HepG2 (cell line): ENCODE data around the gene C1QTNF5. TPM values are rescaled to one million over a fixed set of nuclear protein-coding genes. Genes with fewer than 3 reads are reported as not detected.

Source experiments
- ATAC-seq: fragments of 200-7000 bp; cut with Tn5 transposase; 3 replicates; pipeline ENCODE4 v1.9.1; 2020; ENCODE audit warnings: mild to moderate bottlenecking, moderate library complexity
- BruUV-seq: library from RNA; stranded (reverse); fragments of 400-500 nt; replicated peaks from 2 replicates; lab custom pipeline; 2021; lab: Mats Ljungman, UMichigan
- CTCF ChIA-PET: fragments of 300-600 bp; formaldehyde crosslinking; extraction: SDS; loops from one replicate; lab custom pipeline; 2021; ENCODE audit warnings: low total read pairs, inconsistent platforms, low intra/inter-chr PET ratio; lab: Yijun Ruan, JAX
- POLR2A ChIA-PET: fragments of 350-600 bp; sonication (Branson Sonifier 250); formaldehyde crosslinking; loops from one replicate; lab custom pipeline; 2020; ENCODE audit warnings: antibody characterized with exemption, inconsistent platforms; lab: Yijun Ruan, JAX
- DNase-seq: peaks from one replicate; pipeline ENCODE4 v3.0.0-alpha.2; 2015; ENCODE audit warnings: low spot score
- FAIRE-seq: peaks from 3 replicates; lab custom pipeline; 2011; peaks lifted over from hg19 to GRCh38; lab: Jason Lieb, UNC
- H2AFZ ChIP-seq: one replicate; pipeline ENCODE4 v1.6.1; 2011; ENCODE audit warnings: low read length, inconsistent platforms
- H3K27ac ChIP-seq: fragments of 300-600 bp; 3 replicates; pipeline ENCODE4 v1.8.0; 2011; ENCODE audit warnings: mixed run types, mild to moderate bottlenecking, mixed read lengths, low read length, inconsistent platforms; ENCODE audit not compliant: insufficient read depth; ENCODE audit errors: extremely low read length
- H3K27me3 ChIP-seq, 2 experiments: fragments of 200-600 bp in 1 of 2; 2 replicates in 1 of 2; 3 replicates in 1 of 2; pipeline versions ENCODE4 v1.6.0 to v1.8.0; 2011; ENCODE audit warnings: low read length in 2 of 2, mild to moderate bottlenecking in 2 of 2, moderate library complexity in 2 of 2, inconsistent platforms in 1 of 2; ENCODE audit not compliant: insufficient read depth in 2 of 2, control insufficient read depth in 1 of 2
- H3K36me3 ChIP-seq, 2 experiments: fragments of 200-600 bp in 1 of 2; replicated peaks in 1 of 2; 2 replicates in 1 of 2; 3 replicates in 1 of 2; pipeline versions ENCODE4 v1.5.1 to v1.8.0; 2011; ENCODE audit warnings: low read length in 2 of 2, inconsistent platforms in 1 of 2; ENCODE audit not compliant: insufficient read depth in 2 of 2, control insufficient read depth in 1 of 2
- H3K4me1 ChIP-seq: 2 replicates; pipeline ENCODE4 v1.5.1; 2012; ENCODE audit warnings: low read length, inconsistent platforms; ENCODE audit not compliant: insufficient read depth
- H3K4me2 ChIP-seq: 2 replicates; pipeline ENCODE4 v1.6.0; 2011; ENCODE audit warnings: low read depth, low read length, inconsistent platforms
- H3K4me3 ChIP-seq, 3 experiments: fragments of 200-600 bp in 1 of 3; sonication (generic), shearing (Covaris generic) in 1 of 3; replicated peaks in 1 of 3; 2 replicates each; pipeline ENCODE4 v1.5.1; 2011 to 2016; ENCODE audit warnings: low read length in 3 of 3, inconsistent platforms in 2 of 3, low read depth in 2 of 3, mild to moderate bottlenecking in 2 of 3, control low read depth in 1 of 3, mixed read lengths in 1 of 3; ENCODE audit not compliant: insufficient read depth in 1 of 3
- H3K79me2 ChIP-seq: one replicate; pipeline ENCODE4 v1.6.1; 2011; ENCODE audit warnings: low read length, inconsistent platforms; ENCODE audit not compliant: insufficient read depth
- H3K9ac ChIP-seq: 2 replicates; pipeline ENCODE4 v1.6.0; 2011; ENCODE audit warnings: mild to moderate bottlenecking, low read depth, low read length, inconsistent platforms; ENCODE audit not compliant: insufficient read depth
- H3K9me3 ChIP-seq: 2 replicates; pipeline ENCODE4 v1.5.1; 2012; ENCODE audit warnings: mild to moderate bottlenecking, low read length
- H4K20me1 ChIP-seq: 2 replicates; pipeline ENCODE4 v1.6.0; 2011; ENCODE audit warnings: inconsistent platforms, mild to moderate bottlenecking, low read length, moderate library complexity; ENCODE audit not compliant: insufficient read depth
- GABPB1 ChIP-seq: IDR thresholded peaks from 2 replicates; pipeline ENCODE4 v1.6.1; 2016; ENCODE audit warnings: mild to moderate bottlenecking, missing genetic modification reagents, moderate library complexity, missing compliant biosample characterization
- KDM4B ChIP-seq: sonication (generic); formaldehyde crosslinking; IDR thresholded peaks from 2 replicates; pipeline ENCODE4 v1.4.0; 2020; ENCODE audit warnings: missing genetic modification reagents
- NFYB ChIP-seq: sonication (generic); formaldehyde crosslinking; IDR thresholded peaks from 2 replicates; pipeline ENCODE4 v1.4.0; 2020; ENCODE audit warnings: missing genetic modification reagents
- NR2F2 ChIP-seq: IDR thresholded peaks from 2 replicates; pipeline ENCODE4 v1.6.1; 2012; ENCODE audit warnings: low read depth, inconsistent platforms, borderline replicate concordance
- RFX1 ChIP-seq: fragments of 450-650 bp; IDR thresholded peaks from 2 replicates; pipeline ENCODE4 v1.6.1; 2017
- ZNF17 ChIP-seq: sonication (generic); formaldehyde crosslinking; IDR thresholded peaks from 2 replicates; pipeline ENCODE4 v1.5.0; 2020; ENCODE audit warnings: mild to moderate bottlenecking, missing genetic modification reagents
- ZNF496 ChIP-seq: sonication (generic); formaldehyde crosslinking; IDR thresholded peaks from 2 replicates; pipeline ENCODE4 v1.8.1; 2023; ENCODE audit warnings: mild to moderate bottlenecking, moderate library complexity, missing genetic modification reagents; ENCODE audit not compliant: insufficient replicate concordance
- ZSCAN12 ChIP-seq: sonication (generic); formaldehyde crosslinking; IDR thresholded peaks from 2 replicates; pipeline ENCODE4 v1.9.0; 2021; ENCODE audit warnings: mild to moderate bottlenecking, missing genetic modification reagents
- WGBS: methylation state at CpG from one replicate; pipeline ENCODE4 v1.1.6; 2017; ENCODE audit warnings: low lambda C conversion rate; 5-methylcytosine and 5-hydroxymethylcytosine counted together
- in situ Hi-C: cut with HindIII; loops from 2 replicates; pipeline ENCODE4 v1.10.0; 2017; ENCODE audit warnings: low pct_unique_long_range_greater_than_20kb; ENCODE audit not compliant: extremely low pct_ligation_motif_present
- intact Hi-C: fragments of 100-400 bp; cut with micrococcal nuclease; formaldehyde crosslinking; loops from one replicate; pipeline ENCODE4 v1.10.0; 2022; ENCODE audit not compliant: unreplicated experiment
- polyA plus RNA-seq, 8 experiments: library from polyadenylated mRNA; depleted of rRNA in 3 of 8; stranded (reverse) in 7 of 8; unstranded in 1 of 8; fragments of >200 nt; fragmentation: Illumina TruSeq in 4 of 8; extraction: Trizol in 4 of 8; gene quantifications; 2 replicates each; pipeline versions ENCODE4 v1.2.1 to v1.2.3, GENCODE V29; 2011 to 2016; ENCODE audit warnings: low read depth in 4 of 8, missing spikeins in 1 of 8, mixed read lengths in 1 of 8; ENCODE audit not compliant: insufficient read depth in 1 of 8
- total RNA-seq, 5 experiments: library from RNA; depleted of rRNA; stranded (reverse); fragments of >200 nt; fragmentation: Illumina TruSeq; extraction: Trizol; gene quantifications; 2 replicates each; pipeline ENCODE4 v1.2.3, GENCODE V29; 2016; ENCODE audit warnings: low read depth in 1 of 5
- TF ChIP-seq, protein P1 (sequence below): sonication (generic); formaldehyde crosslinking; IDR thresholded peaks from 2 replicates; pipeline ENCODE4 v1.8.0; 2022; ENCODE audit warnings: mild to moderate bottlenecking, missing genetic modification reagents, borderline replicate concordance

Gene C1QTNF5
- total and polyA plus RNA-seq, 2 of the 13 experiments (the other 11 are each of a cell fraction or from before 2014, with no cell fraction given), result 0.86 to 1.2 TPM

DNA sequence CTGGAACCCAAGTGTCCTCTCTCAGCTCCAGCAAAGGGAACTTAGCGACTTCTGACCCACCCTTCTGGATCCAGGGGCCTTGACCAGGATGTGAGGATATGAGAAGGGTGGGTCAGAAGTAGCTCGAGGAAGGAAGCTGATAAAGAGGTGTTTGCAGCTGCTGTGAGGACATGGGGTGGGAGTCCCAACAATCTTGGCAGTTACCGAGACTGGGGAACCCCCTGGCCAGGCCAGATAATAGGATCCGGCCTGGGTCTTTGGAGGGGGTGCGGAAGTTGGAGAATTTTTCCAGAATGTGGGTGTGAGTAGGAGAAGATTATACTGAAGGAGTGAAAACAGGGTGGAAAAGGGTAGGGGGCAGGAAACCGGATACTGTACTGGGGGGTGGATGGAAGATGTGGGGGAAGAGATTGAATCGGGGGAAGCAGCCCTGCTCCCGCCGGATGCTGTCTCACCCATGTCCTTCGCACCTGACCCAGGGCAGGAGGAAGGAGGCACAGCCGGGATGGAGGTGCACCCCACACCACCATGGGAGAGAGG, 20.9 kb downstream of the C1QTNF5 start:
- peaks cover 0 to 9% of the 10 kb centered on the region in 2 experiments; a peak in 2 of 5 replicates for H3K27me3 ChIP-seq
- no TSS peak for BruUV-seq
- peak overlapping the region; percentile 7 to 76 (median 53); a peak in 3 of 6 replicates for H3K4me3 ChIP-seq
- in situ Hi-C loops (no loop called here), intact Hi-C loops (loop anchor here (2.0 to 10.0 kb wide), 2 partner anchors 15 to 115 kb away; partner anchors contain the start of genes CBL and RNF26)
- peak overlapping the region; percentile 96 for H3K4me2 ChIP-seq
- DNase-seq, result no peak
- H3K36me3 ChIP-seq, result no peaks in the 10 kb centered on the region
- no peak for ATAC-seq
- FAIRE-seq, result no peak
- TF ChIP-seq NFYB (CRISPR knock-in tag), result no peak
- TF ChIP-seq KDM4B (CRISPR knock-in tag), result no peak
- no peak for TF ChIP-seq ZNF17 (CRISPR knock-in tag)
- no peak for TF ChIP-seq ZNF496 (CRISPR knock-in tag)
- TF ChIP-seq GABPB1 (CRISPR knock-in tag), result no peak
- TF ChIP-seq ZSCAN12 (CRISPR knock-in tag), result no peak
- TF ChIP-seq, protein P1, sequence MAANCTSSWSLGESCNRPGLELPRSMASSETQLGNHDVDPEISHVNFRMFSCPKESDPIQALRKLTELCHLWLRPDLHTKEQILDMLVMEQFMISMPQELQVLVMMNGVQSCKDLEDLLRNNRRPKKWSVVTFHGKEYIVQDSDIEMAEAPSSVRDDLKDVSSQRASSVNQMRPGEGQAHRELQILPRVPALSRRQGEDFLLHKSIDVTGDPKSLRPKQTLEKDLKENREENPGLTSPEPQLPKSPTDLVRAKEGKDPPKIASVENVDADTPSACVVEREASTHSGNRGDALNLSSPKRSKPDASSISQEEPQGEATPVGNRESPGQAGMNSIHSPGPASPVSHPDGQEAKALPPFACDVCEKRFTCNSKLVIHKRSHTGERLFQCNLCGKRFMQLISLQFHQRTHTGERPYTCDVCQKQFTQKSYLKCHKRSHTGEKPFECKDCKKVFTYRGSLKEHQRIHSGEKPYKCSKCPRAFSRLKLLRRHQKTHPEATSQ, result no peak
- no peak for TF ChIP-seq RFX1
- TF ChIP-seq NR2F2, result no peak
- H3K79me2 ChIP-seq, result no peaks in the 10 kb centered on the region
- H3K4me1 ChIP-seq, result peaks cover 82% of the 10 kb centered on the region
- ChIA-PET POLR2A (interaction anchor here (1.2 to 1.9 kb wide), 4 partner anchors 48 to 288 kb away, joined by 3 to 11 read pairs (median 5); no protein-coding TSS in a partner anchor), CTCF (no interaction called here)
- H3K9ac ChIP-seq, result peak overlapping the region; percentile 70; the same call in 1 of the 2 replicates
- H2AFZ ChIP-seq, result no peak overlapping the region
- no peaks in the 10 kb centered on the region for H3K9me3 ChIP-seq
- H4K20me1 ChIP-seq, result no peaks in the 10 kb centered on the region
- whole genome bisulfite sequencing, result 56% methylated on average over 11 of the region's 11 CpGs
- H3K27ac ChIP-seq, result no peak overlapping the region
